IPS DF 4.7 (cell line): ENCODE data around the gene CD300LG.
"Not testable (repeated sequence)": the region's sequence is repeated elsewhere in the genome, so short reads cannot be mapped to it uniquely, and the experiment has no call there.

ENCODE experiments used
- DNase-seq: peaks from one replicate; pipeline ENCODE4 v3.0.0-alpha.2; 2013; ENCODE audit warnings: low spot score; ENCODE audit errors: extremely low read depth

CD300LG gene

DNA sequence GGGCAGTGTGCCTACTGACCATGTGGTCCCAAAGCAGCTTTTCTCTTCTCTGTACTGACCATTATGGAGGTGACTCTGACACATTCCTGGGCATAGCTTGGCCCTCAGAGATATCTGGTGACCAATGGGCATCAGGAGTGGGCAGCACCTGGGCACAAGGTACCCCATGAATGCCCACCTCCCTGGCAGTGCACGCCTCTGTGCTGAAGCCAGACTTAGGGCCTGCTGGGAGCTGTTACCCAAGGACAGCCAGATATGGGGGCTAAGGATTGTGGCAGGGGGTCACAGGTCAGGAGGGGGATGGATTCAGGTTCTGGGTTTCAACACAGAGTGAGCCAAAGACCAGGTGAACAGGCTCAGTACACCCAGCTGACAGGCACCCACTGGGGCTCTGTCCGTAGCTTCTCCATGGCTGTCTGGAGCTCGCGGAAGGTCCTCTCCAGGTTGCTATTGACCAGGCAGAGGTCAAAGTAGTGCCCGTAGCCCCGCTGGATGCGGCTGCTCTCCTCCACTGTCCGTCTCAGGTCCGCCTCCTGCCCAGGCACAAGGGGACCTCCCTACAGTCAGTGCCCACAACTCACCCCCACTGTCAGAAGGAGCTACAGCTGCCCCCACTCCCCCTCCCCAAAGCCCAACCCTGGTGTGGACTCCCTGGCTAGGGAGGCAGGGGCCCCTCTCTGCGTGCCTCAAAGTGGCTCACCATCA, 30.6 kb downstream of the CD300LG start:
- DNase-seq = no peak

DNA sequence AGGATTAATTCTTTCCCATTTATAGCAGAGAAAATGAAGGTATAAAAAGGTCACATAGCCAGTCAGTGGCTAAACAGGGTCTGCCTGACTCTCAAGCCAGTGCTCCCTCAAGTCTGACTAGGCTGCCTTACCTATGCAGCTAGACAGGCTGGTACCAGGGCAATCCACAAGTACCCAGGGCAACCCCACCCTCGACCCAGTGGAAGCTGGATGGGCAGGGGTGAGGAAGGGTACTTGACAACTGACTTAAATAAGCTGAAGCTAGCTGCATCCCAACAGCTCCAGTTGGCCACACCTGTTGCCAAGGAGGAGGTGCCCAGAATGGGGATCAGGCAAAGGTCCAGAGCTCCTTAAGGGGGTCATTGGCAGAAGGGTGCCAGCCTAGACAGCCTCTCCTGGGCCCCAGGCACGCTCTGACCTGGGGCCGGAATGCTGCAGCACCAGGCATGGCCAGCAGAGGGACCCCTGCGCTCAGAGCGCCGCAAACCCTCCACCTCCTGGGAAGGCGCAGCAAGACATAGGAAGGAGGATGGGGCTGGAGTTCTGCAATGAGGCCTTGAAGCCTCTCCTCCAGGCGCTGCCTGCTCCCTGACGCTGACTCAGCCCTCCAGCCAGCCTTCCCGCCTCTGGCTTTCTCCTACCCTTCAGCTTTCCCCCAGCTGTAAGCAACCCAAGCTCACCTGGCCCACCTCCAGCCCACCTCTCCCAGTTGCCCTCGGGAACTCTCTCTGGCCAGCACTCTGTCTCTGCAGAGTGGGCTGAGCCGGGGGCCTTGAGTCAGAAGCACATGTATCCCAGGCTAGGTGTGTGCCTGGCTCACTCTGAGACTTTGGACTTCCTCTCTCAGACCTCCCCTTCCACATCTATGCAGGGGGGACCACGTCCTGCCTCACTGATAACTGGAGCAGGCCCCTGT, 31.5 kb downstream of the CD300LG start:
- DNase-seq = no peak

GRCh38 chr17:43879723-43880419, 32.9 kb downstream of the CD300LG start:
- no peak for DNase-seq

DNA sequence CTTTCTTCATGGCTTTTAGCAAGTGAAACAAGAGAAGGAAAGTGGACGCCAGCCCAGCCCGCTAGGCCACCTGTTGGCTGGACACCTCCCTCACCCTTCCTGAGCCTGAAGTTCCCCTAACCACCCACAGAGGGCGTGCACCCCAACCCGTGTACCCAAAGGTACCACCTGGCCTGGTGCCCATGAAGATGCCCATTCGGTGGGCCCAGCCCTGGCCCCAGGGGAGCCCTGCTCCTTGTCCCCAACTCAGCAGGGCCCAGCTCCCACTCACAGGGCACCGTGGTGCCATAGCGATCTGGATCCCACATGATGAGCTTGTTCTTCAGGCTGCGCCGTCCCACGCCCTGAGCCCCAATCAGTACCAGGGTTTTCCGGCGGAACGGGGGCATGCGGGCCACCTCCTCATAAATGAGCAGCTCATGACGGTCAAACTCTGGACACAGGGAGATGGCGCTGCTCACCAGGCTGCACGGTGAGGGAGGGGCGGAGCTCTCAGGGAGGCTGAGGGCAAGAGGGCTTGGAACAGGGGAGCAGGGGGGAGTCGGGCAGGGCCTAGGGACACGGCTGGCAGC, 33.5 kb downstream of the CD300LG start:
- DNase-seq = no peak

DNA sequence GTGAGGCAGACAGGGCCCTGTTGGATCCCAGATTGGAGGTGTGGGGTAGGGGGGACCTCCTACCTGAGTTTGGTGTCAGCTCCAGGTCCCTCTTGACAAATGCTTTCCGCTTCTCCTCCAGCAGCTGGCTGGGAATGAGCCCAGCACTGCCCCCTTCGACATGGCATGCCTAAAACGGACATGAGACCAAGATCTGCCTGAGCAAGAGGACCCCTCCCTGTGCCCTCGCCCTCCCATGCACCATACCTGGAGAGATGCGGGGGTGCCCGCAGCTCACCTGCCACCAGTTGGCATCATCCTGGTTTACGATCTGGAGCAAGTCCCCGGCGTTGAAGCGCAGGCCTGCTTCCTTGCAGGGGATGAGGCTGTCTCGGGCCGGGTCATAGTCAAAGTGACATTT, 34.2 kb downstream of the CD300LG start:
- DNase-seq = no peak

GRCh38 chr17:43881758-43882505, 35.0 kb downstream of the CD300LG start:
- DNase-seq = no peak

DNA sequence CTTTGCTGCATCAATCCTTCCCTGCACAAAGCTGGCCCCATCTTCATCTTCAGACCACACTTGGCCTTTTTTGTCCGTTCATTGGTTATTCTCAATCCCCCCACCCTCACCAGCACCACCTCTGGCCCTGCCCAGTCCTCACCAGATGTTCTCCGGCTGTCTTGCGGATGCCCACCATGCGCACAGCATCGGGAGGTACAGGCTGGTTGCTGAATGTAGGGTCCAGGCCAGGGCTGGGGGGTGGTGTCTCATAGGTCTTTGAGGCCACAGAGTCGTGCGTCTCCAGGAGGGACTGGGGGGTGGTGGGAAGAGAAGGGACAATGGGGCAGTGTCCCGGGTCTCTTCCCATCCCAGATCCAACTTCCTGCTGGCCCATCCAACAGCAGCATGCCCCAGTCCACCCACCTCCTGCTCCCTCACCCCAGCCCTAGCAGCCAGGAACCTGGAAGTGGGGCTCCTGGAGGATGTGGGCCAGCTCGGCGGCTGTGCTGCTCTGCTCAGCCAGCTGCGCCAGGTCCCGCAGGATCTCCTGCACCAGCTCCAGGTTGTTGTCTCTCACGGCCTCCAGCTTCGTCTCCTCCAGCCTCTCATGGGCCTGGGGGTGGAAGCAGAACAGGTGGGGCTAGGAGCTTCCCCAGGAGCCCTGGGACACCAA, 35.9 kb downstream of the CD300LG start:
- no peak for DNase-seq

GRCh38 chr17:43888548-43888947, 41.6 kb downstream of the CD300LG start:
- DNase-seq = no peak

GRCh38 chr17:43890240-43890639, 43.3 kb downstream of the CD300LG start:
- no peak for DNase-seq

DNA sequence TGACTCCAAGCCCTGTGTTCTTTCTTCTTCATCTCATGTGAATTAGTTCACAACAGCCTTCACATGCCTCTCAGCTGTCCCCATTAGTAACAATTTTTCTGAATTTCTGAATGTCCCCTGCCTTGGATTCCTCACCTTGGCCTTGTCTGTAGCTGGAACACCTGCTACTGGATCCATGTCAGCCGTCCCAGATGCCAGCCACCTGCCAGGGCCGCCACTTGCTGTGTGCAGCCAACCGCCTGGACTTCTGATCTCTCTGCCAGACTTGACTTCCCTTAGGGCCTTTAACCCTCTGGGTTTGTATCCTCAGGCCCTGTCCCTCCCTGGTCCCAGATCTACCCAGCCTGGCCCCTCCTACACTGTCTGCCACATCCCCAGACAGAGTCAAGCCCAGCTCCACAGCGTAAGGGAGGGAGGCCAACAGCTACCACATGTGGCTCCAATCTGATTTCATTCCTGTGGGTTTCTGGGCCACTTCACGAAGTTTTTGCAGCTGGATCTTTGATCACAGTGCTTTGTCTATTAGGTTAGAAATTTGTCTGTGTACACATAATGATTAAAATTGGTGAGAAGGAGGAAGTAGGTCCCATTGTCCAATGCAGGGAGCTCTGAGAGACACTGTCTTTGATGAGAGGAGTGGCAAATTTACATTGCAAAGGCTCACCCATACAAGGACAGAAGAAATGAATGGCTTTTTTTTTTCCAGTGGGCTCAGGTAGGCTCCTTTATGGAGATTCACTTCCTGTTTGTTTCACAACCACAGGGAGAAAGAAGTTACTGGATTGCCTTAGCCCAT, 45.1 kb downstream of the CD300LG start:
- no peak for DNase-seq

GRCh38 chr17:43892647-43892952, 45.6 kb downstream of the CD300LG start:
- DNase-seq = no peak

GRCh38 chr17:43894494-43894893, 47.5 kb downstream of the CD300LG start:
- not testable (repeated sequence) for DNase-seq

- DNase-seq = no peak
These were observed 50.9 kb downstream of the CD300LG start for GRCh38 chr17:43897831-43898230.

DNA sequence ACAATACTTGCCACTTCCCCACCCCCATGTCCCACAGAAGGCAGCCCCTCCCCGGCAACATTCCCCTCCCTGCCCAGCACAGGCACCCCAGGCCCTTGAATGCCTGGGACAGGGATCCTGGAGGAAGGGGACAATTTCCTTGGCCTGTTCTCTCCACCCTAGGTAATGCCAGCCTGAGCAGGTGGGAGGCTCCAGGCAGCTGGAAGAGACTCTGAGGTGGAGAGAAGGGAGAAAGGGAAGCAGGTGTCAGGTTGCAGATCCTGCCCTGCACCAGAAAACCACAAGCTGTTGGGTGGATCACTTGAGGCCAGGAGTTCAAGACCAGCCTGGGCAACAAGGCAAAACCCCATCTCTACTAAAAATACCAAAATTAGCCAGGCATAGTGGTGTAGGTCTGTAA, 51.5 kb downstream of the CD300LG start:
- no peak for DNase-seq

GRCh38 chr17:43900183-43900857, 53.3 kb downstream of the CD300LG start:
- DNase-seq = no peak

DNA sequence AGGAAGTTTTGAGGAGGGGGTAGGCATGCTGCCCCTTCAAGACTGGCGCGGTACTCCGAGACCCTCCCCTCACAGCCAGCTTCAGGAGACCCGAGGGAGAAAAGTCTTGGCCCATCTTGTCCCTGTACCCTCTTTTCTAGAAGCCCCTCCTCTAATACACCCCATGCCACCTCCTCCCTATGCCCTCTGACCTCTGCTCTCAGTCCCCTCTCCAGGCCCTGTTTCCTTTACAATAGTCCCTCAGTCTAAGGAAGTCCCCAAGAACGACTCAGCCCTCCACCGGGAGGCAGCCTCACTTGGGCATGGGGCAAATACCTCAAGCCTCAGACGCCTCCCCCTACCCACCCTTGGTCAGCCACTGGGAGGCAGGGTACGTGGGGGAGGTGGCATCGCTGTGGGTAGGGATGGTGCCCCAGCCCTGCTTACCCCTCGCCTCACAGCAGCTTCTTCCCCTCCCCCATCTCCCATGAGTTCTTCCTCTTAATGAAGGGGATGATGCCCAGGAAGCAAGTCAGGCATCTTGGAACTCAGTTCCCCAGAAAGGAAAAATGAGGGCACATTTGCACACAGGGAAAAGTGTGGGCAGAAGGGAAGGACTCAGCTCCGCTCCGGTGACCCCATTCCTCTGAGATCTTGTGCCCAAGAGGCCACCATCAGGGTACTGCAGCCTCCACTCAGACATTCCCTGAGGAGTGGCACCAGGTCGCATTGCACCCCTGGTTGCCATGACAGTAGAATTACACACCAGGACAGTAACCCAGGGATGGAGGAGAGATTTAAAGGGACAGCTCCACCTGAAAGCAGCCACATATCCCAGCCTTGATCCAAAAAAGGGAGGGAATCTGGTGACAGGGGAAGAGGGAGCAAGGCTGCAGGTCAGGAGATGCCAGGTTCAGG, 54.1 kb downstream of the CD300LG start:
- DNase-seq = no peak

GRCh38 chr17:43901861-43902589, 55.0 kb downstream of the CD300LG start:
- no peak for DNase-seq
